Esophagus (tissue), 2 donors: ENCODE measurements around the gene DMRT1. TPM values are rescaled to one million over a fixed set of nuclear protein-coding genes. Genes with fewer than 3 reads are reported as not detected.

ENCODE experiments used
- H3K27ac ChIP-seq, 2 donors: one replicate each; pipeline ENCODE4 v1.5.1; 2013; ENCODE audit warnings: low read depth in 2 of 2, mild to moderate bottlenecking in 2 of 2, inconsistent platforms in 1 of 2, low read length in 1 of 2, moderate library complexity in 1 of 2
- H3K27me3 ChIP-seq, 2 donors: one replicate each; pipeline ENCODE4 v1.6.1; 2013; ENCODE audit warnings: low read length in 2 of 2, control low read depth in 1 of 2, mild to moderate bottlenecking in 1 of 2; ENCODE audit not compliant: insufficient read depth in 2 of 2, control insufficient read depth in 1 of 2
- H3K36me3 ChIP-seq, 2 donors: one replicate each; pipeline ENCODE4 v1.6.1; 2013; ENCODE audit warnings: low read length in 1 of 2; ENCODE audit not compliant: control insufficient read depth in 2 of 2, insufficient read depth in 2 of 2
- H3K4me1 ChIP-seq, 2 donors: one replicate each; pipeline ENCODE4 v1.6.1; 2013; ENCODE audit warnings: low read length in 1 of 2; ENCODE audit not compliant: control insufficient read depth in 2 of 2, insufficient read depth in 2 of 2
- H3K4me3 ChIP-seq, 2 donors: one replicate each; pipeline ENCODE4 v1.5.1; 2013; ENCODE audit warnings: low read length in 2 of 2, mild to moderate bottlenecking in 2 of 2, low read depth in 1 of 2, moderate library complexity in 1 of 2
- H3K9me3 ChIP-seq, 2 donors: one replicate each; pipeline ENCODE4 v1.6.1; 2013; ENCODE audit warnings: mild to moderate bottlenecking in 2 of 2, low read depth in 1 of 2, low read length in 1 of 2, moderate library complexity in 1 of 2; ENCODE audit not compliant: control insufficient read depth in 2 of 2, insufficient read depth in 1 of 2
- WGBS, 2 donors: extraction: QIAGEN DNeasy Blood & Tissue Kit; methylation state at CpG; one replicate each; pipeline ENCODE4 v1.1.7; 2013; 5-methylcytosine and 5-hydroxymethylcytosine counted together
- polyA plus RNA-seq, 2 donors: library from polyadenylated mRNA; stranded (reverse); fragments of 200-250 nt; gene quantifications; one replicate each; pipeline ENCODE4 v1.2.3, GENCODE V29; 2013
- donor health status: healthy with polysubstance abuse.
- donor health status: Bipolar disorder and iron deficiency.

DMRT1 gene
- polyA plus RNA-seq, 2 donors = not detected

DNA sequence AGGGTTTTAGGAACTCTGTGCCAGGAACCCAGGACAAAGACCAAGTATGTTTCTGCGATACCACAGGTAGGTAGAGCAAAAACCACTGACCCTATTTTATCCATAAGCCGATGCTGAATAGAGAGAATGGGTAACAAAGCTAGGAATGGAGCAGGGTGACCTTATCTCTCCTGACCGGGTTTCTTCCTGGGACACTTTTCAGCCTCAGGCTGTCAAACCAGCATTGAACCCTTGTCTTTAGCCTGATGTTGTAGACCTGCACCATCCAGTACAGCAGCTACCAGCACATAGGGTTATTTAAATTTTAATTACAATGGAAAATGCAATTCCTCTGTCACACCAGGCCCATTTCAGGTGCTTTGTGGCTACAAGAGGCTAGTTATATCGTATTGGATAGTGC, 91.9 kb downstream of the DMRT1 start:
- Histone ChIP-seq H3K36me3 (no peaks in the 10 kb centered on the region), H3K9me3 (no peaks in the 10 kb centered on the region), H3K27me3 (no peaks in the 10 kb centered on the region), H3K4me1 (no peaks in the 10 kb centered on the region), H3K27ac (no peak overlapping the region), H3K4me3 (no peak overlapping the region)
- 88 to 90% methylated on average over 4 of the region's 4 CpGs for WGBS, 2 donors

DNA sequence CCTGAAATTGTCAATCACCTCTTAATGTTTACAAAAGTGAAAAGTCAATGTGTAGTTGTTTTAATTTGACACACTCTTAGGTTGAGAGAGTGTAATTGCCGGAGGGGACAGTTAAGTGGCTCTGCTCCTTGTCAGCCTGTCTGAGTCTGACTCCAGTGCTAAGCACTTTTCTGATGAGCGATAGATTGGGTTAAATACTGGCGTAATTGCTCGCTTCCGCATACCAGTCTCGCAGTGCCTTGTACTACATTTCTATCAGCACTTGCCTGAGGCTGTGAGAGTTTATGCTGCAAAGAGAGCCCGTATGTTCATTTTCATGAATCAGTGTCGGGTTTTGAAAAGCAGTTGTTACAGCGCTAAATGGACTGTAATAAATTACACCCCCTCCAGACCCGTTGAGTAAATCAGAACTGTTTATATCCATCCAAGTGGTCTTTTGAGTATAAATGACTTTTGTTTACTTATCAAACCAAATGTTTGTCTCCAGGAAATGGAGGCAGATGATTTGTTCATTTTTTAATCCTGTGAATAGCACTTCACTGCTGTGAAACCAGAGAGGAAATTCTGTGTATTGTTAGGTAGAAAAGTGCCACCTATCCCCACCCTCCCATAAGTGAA, 94.0 kb downstream of the DMRT1 start:
- Histone ChIP-seq H3K36me3 (no peaks in the 10 kb centered on the region), H3K4me3 (no peak overlapping the region), H3K9me3 (peaks cover 0 to 3% of the 10 kb centered on the region in 2 donors), H3K4me1 (no peaks in the 10 kb centered on the region), H3K27ac (no peak overlapping the region), H3K27me3 (peaks cover 0 to 3% of the 10 kb centered on the region in 2 donors)
- 19% methylated on average over 10 of the region's 10 CpGs for WGBS, 2 donors

DNA sequence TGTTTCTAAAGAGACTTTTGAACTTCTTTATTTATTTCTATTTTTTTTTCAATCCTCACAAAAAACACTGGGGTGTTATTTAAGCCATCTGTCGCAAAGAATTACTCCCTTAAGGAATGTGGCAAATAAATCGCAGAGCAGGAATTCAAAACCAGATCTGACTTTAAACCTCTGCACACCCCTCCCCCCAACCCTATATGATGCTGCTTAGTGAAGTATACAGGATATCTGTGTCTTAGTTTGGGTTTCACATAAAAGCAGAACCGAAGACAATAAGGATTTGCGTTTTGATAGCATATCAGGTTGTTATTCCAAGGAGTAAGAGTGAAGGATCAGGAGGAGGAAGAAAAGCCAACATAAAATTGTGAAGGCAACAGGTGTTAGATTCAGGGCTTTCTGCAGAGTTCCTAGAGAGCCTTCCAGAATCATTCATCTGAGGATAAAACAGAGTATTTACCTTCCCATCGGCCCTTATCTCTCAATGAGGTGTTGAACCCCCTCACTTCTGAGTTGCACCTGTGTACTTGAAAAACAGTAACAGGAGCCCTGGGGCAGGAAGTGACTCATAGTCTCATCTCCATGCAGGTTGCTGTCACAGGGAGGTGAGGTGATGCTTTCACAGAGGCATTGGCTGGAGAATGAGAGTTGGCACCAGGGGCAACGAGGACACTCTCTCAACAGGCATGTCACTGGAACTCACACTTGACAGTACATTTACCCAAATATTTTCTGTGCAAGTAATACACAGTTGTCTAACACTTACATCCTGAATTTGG, 101.5 kb downstream of the DMRT1 start:
- H3K27ac ChIP-seq = no peak overlapping the region
- peaks cover 2 to 3% of the 10 kb centered on the region in 2 donors for H3K27me3 ChIP-seq
- no peak overlapping the region for H3K4me3 ChIP-seq
- no peaks in the 10 kb centered on the region for H3K4me1 ChIP-seq
- WGBS, 2 donors = 58 to 60% methylated on average over 6 of the region's 6 CpGs
- no peaks in the 10 kb centered on the region for H3K36me3 ChIP-seq
- peaks cover 0 to 3% of the 10 kb centered on the region in 2 donors for H3K9me3 ChIP-seq

DNA sequence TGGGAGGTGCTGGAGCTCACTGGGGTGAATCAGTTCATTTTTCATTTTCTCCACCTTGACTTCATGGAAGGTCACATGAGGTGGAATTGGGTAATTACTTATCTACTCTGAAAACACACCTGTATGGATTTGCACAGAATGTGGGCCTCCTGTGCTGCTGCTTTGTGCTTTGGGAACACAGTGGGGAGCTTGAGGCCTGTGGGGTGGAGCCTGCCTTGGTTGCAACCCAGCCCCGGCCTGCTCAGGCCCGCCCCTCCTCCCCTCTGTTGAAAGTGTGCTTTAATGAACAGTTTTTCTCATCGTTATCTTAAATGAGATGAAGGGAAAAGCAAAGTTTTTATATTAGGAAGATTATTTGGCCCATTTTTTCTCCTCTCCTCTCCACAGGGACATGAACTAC, 106.5 kb downstream of the DMRT1 start:
- H3K36me3 ChIP-seq = no peaks in the 10 kb centered on the region
- H3K4me1 ChIP-seq = no peaks in the 10 kb centered on the region
- no peak overlapping the region for H3K4me3 ChIP-seq
- no peak overlapping the region for H3K27ac ChIP-seq
- H3K27me3 ChIP-seq = peaks cover 2 to 5% of the 10 kb centered on the region in 2 donors
- WGBS, 2 donors = 81 to 88% methylated on average over 3 of the region's 3 CpGs
- H3K9me3 ChIP-seq = no peaks in the 10 kb centered on the region

DNA sequence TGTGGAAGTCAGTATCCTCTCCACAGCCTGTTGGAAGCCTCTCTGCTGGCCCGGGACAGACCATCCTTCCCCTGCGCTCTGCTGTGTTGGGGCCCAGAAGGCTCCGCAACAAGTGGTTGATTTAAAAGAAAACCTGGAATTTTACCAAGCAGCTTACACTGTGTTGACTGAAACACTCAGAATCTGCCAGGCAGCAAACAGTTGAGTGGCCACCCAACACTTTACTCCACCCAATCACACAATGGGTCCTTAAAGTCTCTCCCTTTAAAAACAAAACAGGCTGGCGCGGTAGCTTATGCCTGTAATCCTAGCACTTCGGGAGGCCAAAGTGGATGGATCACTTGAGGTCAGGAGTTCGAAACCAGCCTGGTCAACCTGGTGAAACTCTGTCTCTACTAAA, 107.0 kb downstream of the DMRT1 start:
- peaks cover 2 to 5% of the 10 kb centered on the region in 2 donors for H3K27me3 ChIP-seq
- 88 to 89% methylated on average over 7 of the region's 7 CpGs for WGBS, 2 donors
- no peaks in the 10 kb centered on the region for H3K36me3 ChIP-seq
- H3K4me3 ChIP-seq = no peak overlapping the region
- H3K27ac ChIP-seq = no peak overlapping the region
- no peaks in the 10 kb centered on the region for H3K9me3 ChIP-seq
- no peaks in the 10 kb centered on the region for H3K4me1 ChIP-seq

DNA sequence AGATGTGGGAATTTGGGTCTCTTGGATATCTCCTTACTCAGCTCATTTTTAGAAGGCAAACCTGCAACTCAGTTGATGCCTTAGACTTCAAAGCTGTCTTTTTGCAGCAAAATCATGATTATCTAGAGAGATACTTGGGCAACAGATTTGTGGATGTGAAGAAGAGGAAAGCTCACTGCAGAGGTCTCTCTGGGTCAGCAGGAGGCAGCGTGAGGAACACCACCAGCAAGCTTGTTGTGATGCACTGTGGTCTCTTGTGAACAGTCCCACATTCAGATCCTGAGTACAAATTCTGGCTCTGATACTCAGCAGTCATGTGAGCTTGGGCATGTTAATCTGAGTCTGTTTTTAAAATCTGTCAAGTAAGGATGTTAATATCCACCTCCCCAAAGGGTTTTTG, 108.6 kb downstream of the DMRT1 start:
- H3K27me3 ChIP-seq = peaks cover 2 to 5% of the 10 kb centered on the region in 2 donors
- H3K9me3 ChIP-seq = no peaks in the 10 kb centered on the region
- 64 to 68% methylated on average over 1 of the region's 1 CpG for WGBS, 2 donors
- H3K4me3 ChIP-seq = no peak overlapping the region
- H3K36me3 ChIP-seq = no peaks in the 10 kb centered on the region
- no peaks in the 10 kb centered on the region for H3K4me1 ChIP-seq
- no peak overlapping the region for H3K27ac ChIP-seq

DNA sequence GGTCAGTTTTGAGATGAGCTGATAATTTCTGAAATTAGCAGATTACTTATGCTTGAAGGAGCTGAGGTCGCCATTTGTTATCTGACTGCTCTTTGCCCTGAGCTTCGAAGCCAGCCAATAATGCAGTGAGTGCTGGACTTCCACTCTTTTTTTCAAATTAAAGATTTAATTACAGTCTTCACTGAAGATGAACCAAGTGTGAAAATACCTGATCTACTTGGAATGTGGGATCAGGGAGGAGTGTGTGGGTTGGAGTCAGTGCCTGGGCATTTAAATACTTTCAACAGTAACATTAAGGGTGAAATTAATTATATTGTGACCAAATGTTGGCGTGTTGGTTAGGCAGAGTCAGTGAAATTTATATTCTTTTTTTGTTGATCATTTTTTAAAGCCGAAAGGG, 111.0 kb downstream of the DMRT1 start:
- Histone ChIP-seq H3K9me3 (no peaks in the 10 kb centered on the region), H3K27ac (no peak overlapping the region), H3K4me1 (no peaks in the 10 kb centered on the region), H3K36me3 (no peaks in the 10 kb centered on the region), H3K4me3 (no peak overlapping the region), H3K27me3 (peaks cover 0 to 5% of the 10 kb centered on the region in 2 donors)
- whole genome bisulfite sequencing, 2 donors = 73 to 75% methylated on average over 4 of the region's 4 CpGs

DNA sequence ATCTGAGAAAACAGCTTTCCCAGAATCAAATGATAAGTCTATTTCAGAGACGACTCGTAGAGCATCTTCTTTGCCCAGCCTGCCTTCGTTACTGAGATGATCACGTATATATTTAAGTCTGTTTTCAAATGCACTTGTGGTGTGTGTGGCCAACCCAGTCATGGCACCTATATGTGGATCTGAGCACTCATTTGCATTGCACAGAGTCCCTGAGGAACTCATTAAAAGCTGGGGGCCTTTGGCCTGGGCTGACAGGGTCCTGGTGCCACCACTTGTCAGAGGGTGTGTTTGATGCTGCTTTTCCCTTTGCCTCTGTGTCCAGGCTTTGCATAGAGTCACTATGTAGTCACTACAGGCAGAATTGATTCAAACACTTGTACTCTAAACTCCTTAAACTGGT, 117.6 kb downstream of the DMRT1 start:
- no peaks in the 10 kb centered on the region for H3K27me3 ChIP-seq

DNA sequence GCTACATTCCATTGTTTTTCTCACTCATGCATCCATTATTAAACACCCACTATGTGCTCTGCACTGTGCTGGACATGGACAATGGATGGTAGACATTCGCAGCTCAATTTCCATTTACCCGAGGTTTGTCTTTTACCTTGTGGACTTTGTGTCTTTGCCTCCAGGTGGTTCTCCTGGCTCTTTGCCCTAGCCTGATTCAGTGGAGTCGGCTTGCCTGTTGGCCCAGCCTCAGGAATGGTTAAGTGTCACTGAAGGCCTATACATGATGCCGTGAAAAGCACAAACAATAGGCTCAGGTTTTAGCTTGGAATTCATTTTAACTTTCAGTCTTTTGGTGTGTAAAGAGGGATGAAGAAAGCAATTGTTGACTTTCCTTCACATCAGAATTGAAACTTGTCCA, 118.4 kb downstream of the DMRT1 start:
- no peaks in the 10 kb centered on the region for H3K36me3 ChIP-seq
- H3K27me3 ChIP-seq = no peaks in the 10 kb centered on the region
- WGBS, 2 donors = 47 to 53% methylated on average over 4 of the region's 4 CpGs

More for the DNA sequence above, 117.6 kb downstream of the DMRT1 start:
- WGBS, 2 donors = 90 to 91% methylated on average over 4 of the region's 4 CpGs
- no peaks in the 10 kb centered on the region for H3K36me3 ChIP-seq
- H3K9me3 ChIP-seq = no peaks in the 10 kb centered on the region
- peaks cover 0 to 5% of the 10 kb centered on the region in 2 donors for H3K4me1 ChIP-seq
- no peak overlapping the region for H3K27ac ChIP-seq
- no peak overlapping the region for H3K4me3 ChIP-seq

DNA sequence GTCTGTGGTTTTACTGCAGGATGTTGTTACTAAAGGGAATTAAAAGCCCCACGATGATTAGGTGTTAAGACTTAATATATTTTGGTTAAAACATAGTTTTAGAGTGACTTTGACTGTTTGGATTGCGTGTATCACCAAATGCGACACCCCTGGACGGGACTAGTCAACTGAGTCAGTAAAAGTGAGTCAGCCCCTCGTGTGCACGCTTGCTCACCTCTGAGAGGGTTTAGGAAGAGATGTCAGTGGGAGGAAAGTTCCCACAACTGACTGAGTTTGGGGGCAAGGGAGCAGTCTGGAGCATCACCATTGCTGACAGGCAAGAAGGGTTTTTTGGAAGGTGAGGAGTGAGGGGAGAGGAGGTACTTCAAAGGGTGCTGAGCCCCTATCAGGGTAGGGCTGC, 120.5 kb downstream of the DMRT1 start:
- peaks cover 0 to 9% of the 10 kb centered on the region in 2 donors for H3K27me3 ChIP-seq
- WGBS, 2 donors = 65 to 70% methylated on average over 6 of the region's 6 CpGs

More for the DNA sequence above, 118.4 kb downstream of the DMRT1 start:
- Histone ChIP-seq H3K4me1 (peaks cover 0 to 5% of the 10 kb centered on the region in 2 donors), H3K9me3 (no peaks in the 10 kb centered on the region), H3K27ac (no peak overlapping the region), H3K4me3 (no peak overlapping the region)

More for the DNA sequence above, 120.5 kb downstream of the DMRT1 start:
- H3K4me1 ChIP-seq = peaks cover 0 to 5% of the 10 kb centered on the region in 2 donors
- no peak overlapping the region for H3K27ac ChIP-seq
- no peaks in the 10 kb centered on the region for H3K36me3 ChIP-seq
- H3K9me3 ChIP-seq = no peaks in the 10 kb centered on the region
- no peak overlapping the region for H3K4me3 ChIP-seq
